Esophagus (tissue), 2 donors: ENCODE measurements around the gene USP44. TPM values are rescaled to one million over a fixed set of nuclear protein-coding genes. Genes with fewer than 3 reads are reported as not detected.

Experiments
- H3K27ac ChIP-seq, 2 donors: one replicate each; pipeline ENCODE4 v1.5.1; 2013; ENCODE audit warnings: low read depth in 2 of 2, mild to moderate bottlenecking in 2 of 2, inconsistent platforms in 1 of 2, low read length in 1 of 2, moderate library complexity in 1 of 2
- H3K27me3 ChIP-seq, 2 donors: one replicate each; pipeline ENCODE4 v1.6.1; 2013; ENCODE audit warnings: low read length in 2 of 2, control low read depth in 1 of 2, mild to moderate bottlenecking in 1 of 2; ENCODE audit not compliant: insufficient read depth in 2 of 2, control insufficient read depth in 1 of 2
- H3K36me3 ChIP-seq, 2 donors: one replicate each; pipeline ENCODE4 v1.6.1; 2013; ENCODE audit warnings: low read length in 1 of 2; ENCODE audit not compliant: control insufficient read depth in 2 of 2, insufficient read depth in 2 of 2
- H3K4me1 ChIP-seq, 2 donors: one replicate each; pipeline ENCODE4 v1.6.1; 2013; ENCODE audit warnings: low read length in 1 of 2; ENCODE audit not compliant: control insufficient read depth in 2 of 2, insufficient read depth in 2 of 2
- H3K4me3 ChIP-seq, 2 donors: one replicate each; pipeline ENCODE4 v1.5.1; 2013; ENCODE audit warnings: low read length in 2 of 2, mild to moderate bottlenecking in 2 of 2, low read depth in 1 of 2, moderate library complexity in 1 of 2
- H3K9me3 ChIP-seq, 2 donors: one replicate each; pipeline ENCODE4 v1.6.1; 2013; ENCODE audit warnings: mild to moderate bottlenecking in 2 of 2, low read depth in 1 of 2, low read length in 1 of 2, moderate library complexity in 1 of 2; ENCODE audit not compliant: control insufficient read depth in 2 of 2, insufficient read depth in 1 of 2
- WGBS, 2 donors: extraction: QIAGEN DNeasy Blood & Tissue Kit; methylation state at CpG; one replicate each; pipeline ENCODE4 v1.1.7; 2013; 5-methylcytosine and 5-hydroxymethylcytosine counted together
- polyA plus RNA-seq, 2 donors: library from polyadenylated mRNA; stranded (reverse); fragments of 200-250 nt; gene quantifications; one replicate each; pipeline ENCODE4 v1.2.3, GENCODE V29; 2013
- donor health status: healthy with polysubstance abuse.
- donor health status: Bipolar disorder and iron deficiency.

Gene USP44
- polyA plus RNA-seq, 2 donors: 0.43 to 0.44 TPM

- Histone ChIP-seq H3K36me3 (peaks cover 7 to 13% of the 10 kb centered on the region in 2 donors), H3K4me3 (no peak overlapping the region), H3K4me1 (no peaks in the 10 kb centered on the region), H3K27ac (no peak overlapping the region), H3K9me3 (no peaks in the 10 kb centered on the region), H3K27me3 (no peaks in the 10 kb centered on the region)
Measured at GRCh38 chr12:95516757-95517156, 34.5 kb downstream of the USP44 start.

GRCh38 chr12:95515197-95515596 lies 36.1 kb downstream of the USP44 start:
- Histone ChIP-seq H3K27me3 (no peaks in the 10 kb centered on the region), H3K9me3 (no peaks in the 10 kb centered on the region), H3K36me3 (peaks cover 10 to 13% of the 10 kb centered on the region in 2 donors), H3K4me1 (no peaks in the 10 kb centered on the region), H3K27ac (no peak overlapping the region), H3K4me3 (no peak overlapping the region)
- 98% methylated on average over 3 of the region's 3 CpGs for WGBS, 2 donors

GRCh38 chr12:95513599-95513998 lies 37.7 kb downstream of the USP44 start:
- no peak overlapping the region for H3K4me3 ChIP-seq
- H3K9me3 ChIP-seq: no peaks in the 10 kb centered on the region
- H3K27ac ChIP-seq: no peak overlapping the region
- peaks cover 11 to 14% of the 10 kb centered on the region in 2 donors for H3K36me3 ChIP-seq
- H3K27me3 ChIP-seq: no peaks in the 10 kb centered on the region
- no peaks in the 10 kb centered on the region for H3K4me1 ChIP-seq
- 92 to 93% methylated on average over 5 of the region's 5 CpGs for WGBS, 2 donors

- H3K9me3 ChIP-seq: no peaks in the 10 kb centered on the region
- WGBS, 2 donors: 89 to 98% methylated on average over 1 of the region's 1 CpG
Measured at GRCh38 chr12:95511977-95512376, 39.3 kb downstream of the USP44 start.

GRCh38 chr12:95509300-95509699 lies 42.0 kb downstream of the USP44 start:
- no peak overlapping the region for H3K27ac ChIP-seq
- H3K4me1 ChIP-seq: no peaks in the 10 kb centered on the region
- H3K27me3 ChIP-seq: no peaks in the 10 kb centered on the region
- H3K36me3 ChIP-seq: peaks cover 15 to 16% of the 10 kb centered on the region in 2 donors
- H3K9me3 ChIP-seq: no peaks in the 10 kb centered on the region
- no peak overlapping the region for H3K4me3 ChIP-seq
- 73 to 84% methylated on average over 3 of the region's 3 CpGs for WGBS, 2 donors

More at GRCh38 chr12:95511977-95512376, 39.3 kb downstream of the USP44 start:
- H3K36me3 ChIP-seq: peaks cover 11 to 14% of the 10 kb centered on the region in 2 donors
- H3K27me3 ChIP-seq: no peaks in the 10 kb centered on the region
- H3K27ac ChIP-seq: no peak overlapping the region
- H3K4me1 ChIP-seq: no peaks in the 10 kb centered on the region
- no peak overlapping the region for H3K4me3 ChIP-seq

- 77 to 80% methylated on average over 10 of the region's 10 CpGs for WGBS, 2 donors
Measured at GRCh38 chr12:95506707-95507523, 44.4 kb downstream of the USP44 start.

GRCh38 chr12:95505039-95505438 lies 46.2 kb downstream of the USP44 start:
- H3K4me3 ChIP-seq: no peak overlapping the region
- no peaks in the 10 kb centered on the region for H3K27me3 ChIP-seq
- peaks cover 6 to 8% of the 10 kb centered on the region in 2 donors for H3K36me3 ChIP-seq
- 95 to 97% methylated on average over 5 of the region's 5 CpGs for WGBS, 2 donors
- no peaks in the 10 kb centered on the region for H3K4me1 ChIP-seq
- H3K27ac ChIP-seq: no peak overlapping the region
- no peaks in the 10 kb centered on the region for H3K9me3 ChIP-seq

More at GRCh38 chr12:95506707-95507523, 44.4 kb downstream of the USP44 start:
- Histone ChIP-seq H3K36me3 (peaks cover 10 to 13% of the 10 kb centered on the region in 2 donors), H3K4me3 (no peak overlapping the region), H3K4me1 (no peaks in the 10 kb centered on the region), H3K27me3 (no peaks in the 10 kb centered on the region), H3K27ac (no peak overlapping the region), H3K9me3 (no peaks in the 10 kb centered on the region)

- no peaks in the 10 kb centered on the region for H3K9me3 ChIP-seq
- WGBS, 2 donors: 83 to 91% methylated on average over 4 of the region's 4 CpGs
- H3K4me3 ChIP-seq: no peak overlapping the region
- H3K27ac ChIP-seq: no peak overlapping the region
- H3K4me1 ChIP-seq: no peaks in the 10 kb centered on the region
- H3K36me3 ChIP-seq: peaks cover 6 to 10% of the 10 kb centered on the region in 2 donors
- H3K27me3 ChIP-seq: no peaks in the 10 kb centered on the region
Measured at GRCh38 chr12:95504140-95504539, 47.1 kb downstream of the USP44 start.

GRCh38 chr12:95499772-95500171 lies 51.5 kb downstream of the USP44 start:
- Histone ChIP-seq H3K4me3 (no peak overlapping the region), H3K9me3 (no peaks in the 10 kb centered on the region), H3K36me3 (peaks cover 8 to 14% of the 10 kb centered on the region in 2 donors), H3K4me1 (no peaks in the 10 kb centered on the region), H3K27ac (no peak overlapping the region), H3K27me3 (no peaks in the 10 kb centered on the region)
- WGBS, 2 donors: 93 to 95% methylated on average over 2 of the region's 2 CpGs

GRCh38 chr12:95498968-95499367 lies 52.3 kb downstream of the USP44 start:
- Histone ChIP-seq H3K36me3 (peaks cover 5 to 11% of the 10 kb centered on the region in 2 donors), H3K27me3 (no peaks in the 10 kb centered on the region), H3K9me3 (no peaks in the 10 kb centered on the region), H3K27ac (no peak overlapping the region), H3K4me1 (no peaks in the 10 kb centered on the region), H3K4me3 (no peak overlapping the region)
- 94 to 97% methylated on average over 5 of the region's 5 CpGs for WGBS, 2 donors
